ENCODE measurements around the gene ZNRF3.

The ZNRF3 gene

GRCh38 chr22:28980326-28980725, 97.0 kb downstream of the ZNRF3 start:
- in situ Hi-C loops (cut with HindIII; ENCODE audit: low sequenced_read_pairs) = no loop called here

- in situ Hi-C loops (cut with HindIII; ENCODE audit: low sequenced_read_pairs) = no loop called here
These were observed 98.6 kb downstream of the ZNRF3 start for GRCh38 chr22:28981818-28982499.

GRCh38 chr22:28983190-28983589, 99.8 kb downstream of the ZNRF3 start:
- in situ Hi-C loops (cut with HindIII; ENCODE audit: low sequenced_read_pairs) = no loop called here

GRCh38 chr22:28983788-28984441, 100.5 kb downstream of the ZNRF3 start:
- in situ Hi-C loops (cut with HindIII; ENCODE audit: low sequenced_read_pairs) = no loop called here

GRCh38 chr22:28984482-28985158, 101.2 kb downstream of the ZNRF3 start:
- in situ Hi-C loops (cut with HindIII; ENCODE audit: low sequenced_read_pairs) = no loop called here

GRCh38 chr22:28985581-28986290, 102.4 kb downstream of the ZNRF3 start:
- in situ Hi-C loops (cut with HindIII; ENCODE audit: low sequenced_read_pairs) = no loop called here

- in situ Hi-C loops (cut with HindIII; ENCODE audit: low sequenced_read_pairs) = no loop called here
These were observed 103.0 kb downstream of the ZNRF3 start for GRCh38 chr22:28986366-28986765.

GRCh38 chr22:28988457-28988856, 105.1 kb downstream of the ZNRF3 start:
- in situ Hi-C loops (cut with HindIII; ENCODE audit: low sequenced_read_pairs) = no loop called here

- in situ Hi-C loops (cut with HindIII; ENCODE audit: low sequenced_read_pairs) = no loop called here
These were observed 105.7 kb downstream of the ZNRF3 start for GRCh38 chr22:28989035-28989464.

- in situ Hi-C loops (cut with HindIII; ENCODE audit: low sequenced_read_pairs) = no loop called here
These were observed 106.1 kb downstream of the ZNRF3 start for GRCh38 chr22:28989484-28989883.

GRCh38 chr22:28989912-28990311, 106.5 kb downstream of the ZNRF3 start:
- in situ Hi-C loops (cut with HindIII; ENCODE audit: low sequenced_read_pairs) = no loop called here

GRCh38 chr22:28992565-28993356, 109.4 kb downstream of the ZNRF3 start:
- in situ Hi-C loops (cut with HindIII; ENCODE audit: low sequenced_read_pairs) = no loop called here

GRCh38 chr22:28994522-28994921, 111.2 kb downstream of the ZNRF3 start:
- in situ Hi-C loops (cut with HindIII; ENCODE audit: low sequenced_read_pairs) = no loop called here

- in situ Hi-C loops (cut with HindIII; ENCODE audit: low sequenced_read_pairs) = no loop called here
These were observed 112.2 kb downstream of the ZNRF3 start for GRCh38 chr22:28995551-28995950.

GRCh38 chr22:28997342-28997741, 114.0 kb downstream of the ZNRF3 start:
- in situ Hi-C loops (cut with HindIII; ENCODE audit: low sequenced_read_pairs) = no loop called here

- in situ Hi-C loops (cut with HindIII; ENCODE audit: low sequenced_read_pairs) = no loop called here
These were observed 115.3 kb downstream of the ZNRF3 start for GRCh38 chr22:28998681-28999080.

GRCh38 chr22:28999510-28999909, 116.1 kb downstream of the ZNRF3 start:
- in situ Hi-C loops (cut with HindIII; ENCODE audit: low sequenced_read_pairs) = no loop called here

GRCh38 chr22:28999919-29000556, 116.7 kb downstream of the ZNRF3 start:
- in situ Hi-C loops (cut with HindIII; ENCODE audit: low sequenced_read_pairs) = loop anchor here (5.0 to 10.0 kb wide), 2 partner anchors 83 to 115 kb away; partner anchors contain the start of gene ZNRF3

GRCh38 chr22:29000641-29001040, 117.3 kb downstream of the ZNRF3 start:
- in situ Hi-C loops (cut with HindIII; ENCODE audit: low sequenced_read_pairs) = loop anchor here (5.0 to 10.0 kb wide), 2 partner anchors 83 to 116 kb away; partner anchors contain the start of gene ZNRF3

- in situ Hi-C loops (cut with HindIII; ENCODE audit: low sequenced_read_pairs) = loop anchor here (5.0 to 10.0 kb wide), 2 partner anchors 85 to 118 kb away; partner anchors contain the start of gene ZNRF3
These were observed 119.2 kb downstream of the ZNRF3 start for GRCh38 chr22:29002603-29003002.
